HG03159 (cell line): ENCODE data around the gene CLEC2L.
"Not testable (repeated sequence)": the region's sequence is repeated elsewhere in the genome, so short reads cannot be mapped to it uniquely, and the experiment has no call there.

Source experiments
- ATAC-seq: cut with Tn5 transposase; IDR thresholded peaks from one replicate; pipeline ENCODE4 v1.9.1; 2021; ENCODE audit warnings: mild to moderate bottlenecking, moderate library complexity; ENCODE audit not compliant: unreplicated experiment

CLEC2L gene

GRCh38 chr7:139553991-139554700 lies 30.7 kb downstream of the CLEC2L start:
- not testable (repeated sequence) for ATAC-seq

DNA sequence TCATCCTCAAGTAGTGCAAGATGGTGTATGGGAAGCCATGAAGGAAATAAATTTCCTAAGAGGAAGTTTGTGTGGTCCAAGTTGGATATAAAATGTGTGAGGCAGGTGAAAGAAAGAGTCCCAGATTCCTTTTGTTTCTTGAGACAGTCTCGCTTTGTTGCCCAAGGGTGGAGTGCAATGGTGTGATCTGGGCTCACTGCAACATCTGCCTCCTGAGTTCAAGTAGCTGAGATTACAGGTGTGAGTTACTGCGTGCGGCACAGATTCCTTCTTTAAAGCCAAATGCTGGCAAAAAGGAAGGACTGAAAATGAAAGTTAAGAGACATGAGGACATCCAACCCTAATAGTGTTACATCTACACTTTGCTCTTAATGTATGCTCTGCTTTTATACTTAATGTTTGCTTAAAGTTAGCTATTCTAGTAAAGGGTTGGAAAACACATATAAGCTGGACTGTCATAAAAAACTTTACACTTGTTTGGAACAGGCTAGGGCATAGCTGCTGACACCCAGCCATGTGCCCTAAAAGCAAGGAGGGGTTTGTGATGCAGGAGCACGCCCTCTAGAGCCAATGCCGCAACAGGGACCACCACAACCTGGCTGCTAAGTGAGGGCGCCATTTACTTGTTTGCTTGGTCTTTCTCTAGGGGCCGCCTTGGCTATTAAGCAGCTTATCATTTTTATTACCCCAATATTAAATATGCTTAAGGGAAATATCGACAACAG lies 34.5 kb downstream of the CLEC2L start:
- ATAC-seq = no peak

- ATAC-seq = no peak
Measured at GRCh38 chr7:139559364-139560105, 36.0 kb downstream of the CLEC2L start.

DNA sequence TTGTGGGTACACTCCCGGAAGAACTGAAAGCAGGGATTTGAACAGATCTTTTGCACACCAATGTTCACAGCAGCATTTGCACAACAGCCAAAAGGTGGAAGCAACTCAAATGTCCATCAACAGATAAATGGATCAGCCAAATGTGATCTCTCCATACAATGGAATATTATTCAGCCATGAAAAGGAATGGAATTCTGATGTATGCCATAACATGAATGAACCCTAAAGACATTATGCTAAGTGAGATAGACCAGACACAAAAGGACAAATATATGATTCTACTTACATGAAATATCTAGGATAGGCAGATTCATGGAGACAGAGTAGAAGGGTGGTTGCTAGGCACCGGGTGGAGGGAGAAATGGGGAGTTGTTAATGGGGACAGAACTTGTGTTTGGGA lies 36.7 kb downstream of the CLEC2L start:
- ATAC-seq = no peak

DNA sequence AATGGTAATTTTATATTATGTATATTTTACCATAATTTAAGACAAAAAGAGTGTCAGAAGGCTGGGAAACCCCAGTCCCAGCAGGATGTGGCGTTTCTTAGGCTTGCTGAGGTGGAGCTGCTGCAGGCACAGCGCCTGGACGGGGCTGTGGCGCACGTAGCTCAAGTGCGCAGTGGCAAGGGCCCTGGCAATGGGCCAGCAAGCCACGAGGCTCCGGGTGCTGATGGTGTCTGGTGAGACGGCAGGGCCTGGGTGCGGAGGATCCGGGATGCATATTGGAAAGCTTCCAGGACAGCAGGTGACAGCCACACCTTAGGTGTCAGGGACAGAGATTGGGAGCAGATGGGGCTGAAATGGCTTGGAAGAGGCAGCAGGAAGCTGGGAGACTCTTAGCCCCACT lies 37.2 kb downstream of the CLEC2L start:
- no peak for ATAC-seq

DNA sequence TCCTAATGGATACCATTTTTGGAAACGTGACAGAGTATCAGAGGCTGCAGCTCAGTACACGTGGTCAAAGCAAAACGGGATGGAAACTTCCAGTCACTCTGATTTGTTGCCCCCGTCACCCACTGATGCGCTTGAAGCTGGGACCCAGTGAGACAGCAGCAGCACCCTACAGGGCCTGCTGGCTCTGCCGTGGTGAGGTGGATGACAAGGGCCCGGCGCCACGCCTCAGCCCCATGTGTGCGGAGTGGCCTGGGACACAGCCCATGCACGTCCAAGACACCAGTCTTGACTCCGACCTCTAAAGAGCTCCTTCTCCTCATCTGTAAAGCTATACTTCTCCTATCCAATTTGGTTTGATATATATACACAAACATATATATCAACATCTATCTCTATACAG lies 39.0 kb downstream of the CLEC2L start:
- ATAC-seq = no peak

- no peak for ATAC-seq
Measured at GRCh38 chr7:139562961-139563565, 39.6 kb downstream of the CLEC2L start.

- no peak for ATAC-seq
Measured at GRCh38 chr7:139563856-139564255, 40.4 kb downstream of the CLEC2L start.

GRCh38 chr7:139566075-139566474 lies 42.6 kb downstream of the CLEC2L start:
- no peak for ATAC-seq

DNA sequence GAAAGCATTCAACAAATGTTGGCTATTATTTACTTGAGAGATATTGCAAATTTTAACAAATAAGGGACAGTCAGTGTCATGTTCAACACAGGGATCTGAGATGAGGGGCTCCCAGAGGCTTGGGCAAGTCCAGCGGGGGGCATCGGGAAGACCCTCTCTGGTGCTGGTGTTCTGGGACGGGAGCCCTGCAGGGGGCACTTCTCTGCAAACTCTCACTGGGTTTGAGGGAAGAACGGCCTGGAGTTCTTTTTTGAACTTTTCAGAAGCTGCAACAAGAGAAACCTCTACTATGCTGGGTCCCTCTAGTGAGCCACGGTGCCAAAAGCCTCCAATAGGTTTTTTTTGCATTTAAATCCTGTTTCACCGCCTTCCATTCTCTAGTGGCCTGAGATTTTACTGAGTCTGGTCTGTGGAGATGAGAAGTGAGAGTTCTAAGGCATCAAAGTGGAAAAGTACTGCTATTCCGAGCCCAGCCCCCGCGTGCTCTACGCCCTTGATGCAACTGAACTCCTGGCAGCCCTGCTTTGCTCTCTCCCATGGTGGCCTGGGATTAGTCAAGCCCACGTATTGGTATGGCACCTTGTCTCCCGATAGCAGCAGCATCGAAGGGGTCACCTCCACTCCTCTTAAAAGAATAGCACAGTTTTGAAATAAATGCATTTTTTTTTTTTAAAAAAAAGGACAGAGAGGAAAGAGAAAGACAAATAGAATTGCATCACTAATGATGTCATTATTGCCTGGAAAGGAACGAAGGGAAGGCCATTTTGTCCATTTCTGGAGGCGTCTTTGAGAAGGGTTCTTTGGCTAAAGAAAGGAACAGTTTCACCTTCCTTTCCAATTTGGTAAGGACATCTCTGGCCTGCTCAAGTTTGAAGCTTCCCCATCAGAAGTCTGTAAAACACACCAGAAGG lies 43.5 kb downstream of the CLEC2L start:
- no peak for ATAC-seq

- ATAC-seq = no peak
Measured at GRCh38 chr7:139567647-139568345, 44.3 kb downstream of the CLEC2L start.

- no peak for ATAC-seq
Measured at GRCh38 chr7:139568346-139568675, 44.8 kb downstream of the CLEC2L start.

DNA sequence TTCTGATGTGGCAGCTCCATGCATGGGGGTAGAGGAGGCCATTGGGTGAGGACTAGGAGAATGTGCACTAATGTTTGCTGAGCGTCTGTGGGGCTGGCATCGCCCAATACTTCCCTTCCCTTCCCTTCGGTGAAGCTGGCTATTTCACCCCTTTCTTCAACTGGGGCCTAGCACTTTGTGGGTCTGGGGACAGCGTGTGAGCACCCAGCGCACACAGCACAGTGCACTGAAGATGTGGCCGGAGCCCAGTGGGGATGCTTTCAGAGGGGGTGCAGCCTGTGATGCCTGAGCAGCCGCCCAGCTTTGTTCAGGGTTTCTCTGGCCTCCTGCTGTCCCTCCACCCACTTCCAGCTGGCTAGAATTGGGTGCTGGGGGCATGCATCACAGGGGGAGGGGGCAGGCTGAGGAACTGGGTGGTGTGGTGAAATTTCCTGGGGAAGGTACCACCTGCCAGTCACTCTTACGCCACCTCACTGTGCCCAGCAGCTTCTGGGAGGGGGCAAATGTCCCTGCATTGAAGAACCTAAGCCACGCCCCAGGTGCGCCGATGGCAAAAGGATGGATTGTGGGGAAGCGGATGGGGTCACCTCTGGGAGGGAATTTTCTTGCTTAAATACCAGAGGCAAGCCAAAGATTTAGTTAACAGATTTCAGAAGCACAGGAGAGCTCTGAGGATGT lies 45.5 kb downstream of the CLEC2L start:
- no peak for ATAC-seq

DNA sequence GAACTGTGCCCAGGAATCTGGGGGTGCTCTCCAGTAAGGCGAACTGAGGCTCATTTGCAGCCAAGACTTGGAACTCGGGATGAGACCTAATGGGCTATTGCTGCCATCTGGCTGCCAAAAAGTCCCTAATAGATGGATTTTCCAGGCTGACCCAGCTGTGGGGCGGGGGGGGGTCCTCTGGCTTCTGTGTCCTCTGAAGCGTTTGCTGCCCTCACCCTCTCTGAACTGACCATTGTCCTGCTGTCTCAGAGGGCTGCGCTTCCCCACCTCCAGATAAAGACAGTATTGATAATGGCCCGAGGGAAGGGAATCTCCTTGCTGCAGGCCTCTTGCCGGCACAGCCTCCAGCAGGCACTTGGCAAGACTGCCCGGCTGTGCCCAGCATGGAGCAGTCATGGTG lies 46.6 kb downstream of the CLEC2L start:
- no peak for ATAC-seq

DNA sequence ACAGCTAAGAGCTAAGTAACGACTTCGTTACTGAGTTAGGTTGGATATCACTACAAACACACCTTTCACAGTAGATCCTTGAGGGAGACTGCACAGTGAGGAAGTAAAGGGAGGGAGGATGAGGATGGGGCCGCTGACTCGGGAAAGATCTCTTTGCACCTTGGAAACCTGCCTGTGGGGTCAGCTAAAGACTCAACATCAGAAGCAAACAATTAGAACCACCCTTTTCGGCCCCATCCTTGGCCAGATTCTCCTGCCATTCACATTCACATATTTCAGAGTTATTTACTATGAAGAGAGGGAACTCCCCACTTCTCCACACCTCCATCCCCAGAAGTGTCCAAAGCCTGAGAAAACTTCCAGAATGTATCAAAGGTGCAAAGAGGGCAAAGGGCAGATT lies 47.1 kb downstream of the CLEC2L start:
- no peak for ATAC-seq

GRCh38 chr7:139571190-139571589 lies 47.7 kb downstream of the CLEC2L start:
- no peak for ATAC-seq

- no peak for ATAC-seq
Measured at GRCh38 chr7:139571651-139572050, 48.2 kb downstream of the CLEC2L start.

- no peak for ATAC-seq
Measured at GRCh38 chr7:139572071-139572470, 48.6 kb downstream of the CLEC2L start.

DNA sequence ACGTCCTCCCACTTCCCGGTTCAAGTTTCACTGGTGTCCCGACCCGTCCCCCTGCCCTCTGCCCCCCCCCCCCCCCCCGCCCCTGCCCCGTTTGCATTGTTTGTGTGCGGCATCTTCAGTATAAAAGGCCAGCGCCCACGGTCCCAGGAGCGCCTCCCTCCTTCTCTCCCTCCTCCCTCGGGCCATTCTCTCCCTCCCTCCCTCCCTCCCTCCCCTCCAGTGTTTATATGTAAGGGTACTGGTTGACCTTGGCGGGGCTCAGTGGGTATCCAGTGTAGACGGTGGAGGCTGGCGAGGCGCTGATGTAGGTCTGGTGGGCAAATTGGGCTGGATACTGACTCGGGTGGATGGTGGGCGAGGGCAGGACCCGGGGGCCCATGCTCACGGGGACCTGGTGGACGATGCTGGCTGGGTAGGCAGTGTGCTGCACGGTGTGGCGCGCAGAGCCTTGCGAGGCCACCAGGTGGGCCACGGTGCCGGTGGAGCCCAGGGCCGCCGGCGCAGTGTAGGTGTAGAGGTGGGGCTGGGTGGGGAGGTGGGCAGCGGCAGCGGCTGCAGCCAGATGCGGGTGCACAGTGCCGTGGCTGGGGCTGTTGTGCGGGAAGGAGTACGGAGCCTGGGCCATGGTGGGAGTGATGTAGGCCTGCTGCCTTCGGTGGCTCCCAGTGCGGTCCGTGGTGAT lies 49.4 kb downstream of the CLEC2L start:
- no peak for ATAC-seq
